Keratinocyte (primary cell): ENCODE results near the gene SHQ1. TPM values are rescaled to one million over a fixed set of nuclear protein-coding genes. Genes with fewer than 3 reads are reported as not detected.

ENCODE experiments used
- DNase-seq: peaks from one replicate; pipeline ENCODE4 v3.0.0-alpha.2; 2011; ENCODE audit warnings: low read depth, missing footprints, low spot score
- FAIRE-seq: peaks from 2 replicates; lab custom pipeline; 2011; peaks lifted over from hg19 to GRCh38; lab: Jason Lieb, UNC
- H2AFZ ChIP-seq: 2 replicates; pipeline ENCODE4 v1.6.0; 2012; ENCODE audit warnings: low read length, control low read depth, inconsistent platforms; ENCODE audit not compliant: control insufficient read depth
- H3K27ac ChIP-seq: 2 replicates; pipeline ENCODE4 v1.5.1; 2011; ENCODE audit warnings: low read length; ENCODE audit not compliant: control insufficient read depth, insufficient read depth
- H3K27me3 ChIP-seq: 3 replicates; pipeline ENCODE4 v1.6.0; 2011; ENCODE audit warnings: low read length; ENCODE audit not compliant: control insufficient read depth, insufficient read depth; ENCODE audit errors: extremely low read depth
- H3K36me3 ChIP-seq, 2 experiments: 2 replicates in 1 of 2; 3 replicates in 1 of 2; pipeline ENCODE4 v1.5.1; 2011; ENCODE audit warnings: low read length in 2 of 2, mild to moderate bottlenecking in 1 of 2; ENCODE audit not compliant: control insufficient read depth in 2 of 2, insufficient read depth in 2 of 2; ENCODE audit errors: extremely low read depth in 1 of 2
- H3K4me1 ChIP-seq: 3 replicates; pipeline ENCODE4 v1.5.1; 2011; ENCODE audit warnings: low read length; ENCODE audit not compliant: control insufficient read depth, insufficient read depth; ENCODE audit errors: extremely low read depth
- H3K4me2 ChIP-seq: 3 replicates; pipeline ENCODE4 v1.6.0; 2011; ENCODE audit warnings: low read depth, low read length; ENCODE audit not compliant: control insufficient read depth, insufficient read depth; ENCODE audit errors: extremely low read depth
- H3K4me3 ChIP-seq, 3 experiments: fragments of 200-600 bp in 1 of 3; sonication (generic) in 1 of 3; 2 replicates in 2 of 3; 3 replicates in 1 of 3; pipeline ENCODE4 v1.5.1; 2011 to 2016; ENCODE audit warnings: low read length in 3 of 3, mild to moderate bottlenecking in 3 of 3, control low read depth in 2 of 3, inconsistent platforms in 1 of 3, low read depth in 1 of 3, mixed read lengths in 1 of 3, mixed run types in 1 of 3, moderate library complexity in 1 of 3; ENCODE audit not compliant: control insufficient read depth in 2 of 3, insufficient read depth in 2 of 3; ENCODE audit errors: extremely low read depth in 1 of 3
- H3K79me2 ChIP-seq: 2 replicates; pipeline ENCODE4 v1.6.0; 2012; ENCODE audit warnings: low read length; ENCODE audit not compliant: control insufficient read depth, insufficient read depth
- H3K9ac ChIP-seq: 3 replicates; pipeline ENCODE4 v1.6.0; 2011; ENCODE audit warnings: low read length; ENCODE audit not compliant: control insufficient read depth, insufficient read depth; ENCODE audit errors: extremely low read depth
- H3K9me1 ChIP-seq: 3 replicates; pipeline ENCODE4 v1.6.0; 2011; ENCODE audit warnings: low read length; ENCODE audit not compliant: control insufficient read depth, insufficient read depth; ENCODE audit errors: extremely low read depth
- H3K9me3 ChIP-seq: 2 replicates; pipeline ENCODE4 v1.5.1; 2012; ENCODE audit warnings: low read depth, low read length; ENCODE audit not compliant: control insufficient read depth
- H4K20me1 ChIP-seq: 3 replicates; pipeline ENCODE4 v1.6.0; 2011; ENCODE audit warnings: low read length; ENCODE audit not compliant: control insufficient read depth, insufficient read depth; ENCODE audit errors: extremely low read depth
- CTCF ChIP-seq, 3 experiments: IDR thresholded peaks in 1 of 3; conservative IDR thresholded peaks in 1 of 3; optimal IDR thresholded peaks in 1 of 3; 2 replicates in 2 of 3; 3 replicates in 1 of 3; pipeline versions ENCODE3 to v1.5.1; 2011; ENCODE audit warnings: low read length in 3 of 3, mild to moderate bottlenecking in 3 of 3, moderate library complexity in 2 of 3, control low read depth in 1 of 3, inconsistent platforms in 1 of 3; ENCODE audit not compliant: insufficient read depth in 2 of 3; ENCODE audit errors: extremely low read depth in 1 of 3
- EZH2 ChIP-seq: IDR thresholded peaks from one replicate; pipeline ENCODE4 v1.6.1; 2012; ENCODE audit warnings: inconsistent platforms, mild to moderate bottlenecking, low read length, moderate library complexity
- dilution Hi-C: fragments of 300-500 bp; cut with MboI; formaldehyde crosslinking; loops from one replicate; pipeline ENCODE4 v1.7.0; 2020; ENCODE audit warnings: low sequenced_read_pairs; ENCODE audit not compliant: extremely low pct_ligation_motif_present
- polyA plus RNA-seq, 5 experiments: library from polyadenylated mRNA; depleted of rRNA in 3 of 5; stranded (reverse) in 3 of 5; stranded (forward) in 1 of 5; unstranded in 1 of 5; fragments of >200 nt; gene quantifications; 1 replicate in 1 of 5; 2 replicates in 3 of 5; 3 replicates in 1 of 5; pipeline versions ENCODE4 v1.2.1 to v1.2.3, GENCODE V29; 2011 to 2012; ENCODE audit warnings: missing spikeins in 2 of 5, low read depth in 1 of 5, low replicate concordance in 1 of 5

SHQ1 gene
- polyA plus RNA-seq, 1 donor (not counting 4 experiments of a cell fraction or from before 2014, with no cell fraction given): 17.7 TPM

- Histone ChIP-seq H3K9me3 (no peaks in the 10 kb centered on the region), H3K36me3 (no peaks in the 10 kb centered on the region), H3K4me1 (no peaks in the 10 kb centered on the region), H3K4me3 (no peak overlapping the region), H3K9me1 (no peaks in the 10 kb centered on the region), H3K79me2 (no peaks in the 10 kb centered on the region), H2AFZ (no peak overlapping the region), H3K4me2 (no peak overlapping the region), H3K9ac (no peak overlapping the region), H3K27me3 (no peaks in the 10 kb centered on the region), H3K27ac (no peak overlapping the region), H4K20me1 (no peaks in the 10 kb centered on the region)
- dilution Hi-C loops: no loop called here
- no peak for FAIRE-seq
- no peak for DNase-seq
- TF ChIP-seq CTCF (optimal IDR thresholded peaks at IDR 0.05 in 1 of 3, IDR thresholded peaks at IDR 0.05 in 1 of 3, conservative IDR thresholded peaks at IDR 0.05 in 1 of 3; ENCODE audit: extremely low read depth in 1 of 3, insufficient read depth in 2 of 3, low read length in 3 of 3): no peak
- TF ChIP-seq EZH2: no peak
These were observed 37.4 kb downstream of the SHQ1 start for GRCh38 chr3:72810659-72811434.

DNA sequence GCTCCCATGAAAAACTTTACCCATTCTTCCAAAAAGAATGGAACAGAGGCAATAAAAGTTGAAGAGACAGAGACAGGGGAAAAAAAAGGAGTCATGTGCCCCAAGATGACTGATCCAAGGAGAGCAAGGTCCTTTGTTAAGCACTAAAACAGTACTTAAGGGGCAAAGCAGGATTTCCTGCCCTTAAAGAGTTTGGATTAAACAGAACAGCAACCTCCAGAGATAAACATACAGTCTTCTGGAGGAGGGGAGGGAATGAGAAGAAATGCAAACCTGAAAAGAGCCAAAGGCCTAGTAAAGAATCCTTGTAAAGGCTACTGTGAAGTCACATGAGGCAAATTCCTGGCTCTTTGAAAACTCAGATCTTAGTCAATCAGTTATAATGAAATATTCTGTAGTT, 38.2 kb downstream of the SHQ1 start:
- FAIRE-seq (no peak), DNase-seq (no peak)
- Histone ChIP-seq H3K27me3 (no peaks in the 10 kb centered on the region), H3K79me2 (no peaks in the 10 kb centered on the region), H2AFZ (no peak overlapping the region), H3K9me1 (no peaks in the 10 kb centered on the region), H3K9ac (no peak overlapping the region), H3K27ac (no peak overlapping the region), H3K4me1 (no peaks in the 10 kb centered on the region), H4K20me1 (no peaks in the 10 kb centered on the region), H3K4me3 (no peak overlapping the region), H3K36me3 (no peaks in the 10 kb centered on the region), H3K4me2 (no peak overlapping the region), H3K9me3 (no peaks in the 10 kb centered on the region)
- TF ChIP-seq CTCF (optimal IDR thresholded peaks at IDR 0.05 in 1 of 3, IDR thresholded peaks at IDR 0.05 in 1 of 3, conservative IDR thresholded peaks at IDR 0.05 in 1 of 3; ENCODE audit: extremely low read depth in 1 of 3, insufficient read depth in 2 of 3, low read length in 3 of 3) (no peak), EZH2 (no peak)
- dilution Hi-C loops: no loop called here
